Spinal cord (tissue), 10 donors: Measurements from ENCODE around the gene BOD1L1. TPM values are rescaled to one million over a fixed set of nuclear protein-coding genes. Genes with fewer than 3 reads are reported as not detected.

ENCODE experiments used
- DNase-seq, 6 donors: peaks; one replicate each; pipeline versions ENCODE4 v3.0.0 to v3.0.0-alpha.2; 2013 to 2015; ENCODE audit warnings: low spot score in 6 of 6, low read depth in 4 of 6
- H3K27ac ChIP-seq: one replicate; pipeline ENCODE4 v1.5.1; 2013; ENCODE audit warnings: low read depth, low read length, control low read depth
- H3K27me3 ChIP-seq: one replicate; pipeline ENCODE4 v1.6.1; 2013; ENCODE audit warnings: low read length; ENCODE audit not compliant: control insufficient read depth, insufficient read depth
- H3K36me3 ChIP-seq: one replicate; pipeline ENCODE4 v1.6.1; 2013; ENCODE audit warnings: low read length; ENCODE audit not compliant: control insufficient read depth, insufficient read depth
- H3K4me1 ChIP-seq: one replicate; pipeline ENCODE4 v1.6.1; 2013; ENCODE audit warnings: low read length; ENCODE audit not compliant: control insufficient read depth, insufficient read depth
- H3K4me3 ChIP-seq: one replicate; pipeline ENCODE4 v1.5.1; 2013; ENCODE audit warnings: low read depth, low read length, control low read depth
- H3K9me3 ChIP-seq: one replicate; pipeline ENCODE4 v1.6.1; 2013; ENCODE audit warnings: low read length; ENCODE audit not compliant: control insufficient read depth, insufficient read depth
- WGBS: methylation state at CpG from one replicate; pipeline ENCODE4 v1.1.5; 2013; ENCODE audit warnings: missing lambda C conversion rate; ENCODE audit not compliant: insufficient coverage; 5-methylcytosine and 5-hydroxymethylcytosine counted together
- polyA plus RNA-seq, 2 donors: library from polyadenylated mRNA; unstranded; fragments of 120-200 nt; gene quantifications; one replicate each; pipeline ENCODE4 v1.2.1, GENCODE V29; 2013; ENCODE audit not compliant: insufficient read length in 2 of 2
- small RNA-seq: library from RNA; depleted of rRNA; stranded (forward); fragments of <200 nt; gene quantifications from one replicate; pipeline ENCODE3, GENCODE V24; 2014; ENCODE audit warnings: low replicate concordance
- total RNA-seq, 2 donors: library from RNA; depleted of rRNA in 1 of 2; stranded (reverse); fragments of 120-200 nt in 1 of 2; fragments of >200 nt in 1 of 2; gene quantifications; one replicate each; pipeline versions ENCODE4 v1.2.3 to v1.2.4, GENCODE V29; 2013 to 2014
- donor health status: healthy.

The BOD1L1 gene
- total and polyA plus RNA-seq, 4 donors: 50.4 to 66.9 (median 52.6) TPM

DNA sequence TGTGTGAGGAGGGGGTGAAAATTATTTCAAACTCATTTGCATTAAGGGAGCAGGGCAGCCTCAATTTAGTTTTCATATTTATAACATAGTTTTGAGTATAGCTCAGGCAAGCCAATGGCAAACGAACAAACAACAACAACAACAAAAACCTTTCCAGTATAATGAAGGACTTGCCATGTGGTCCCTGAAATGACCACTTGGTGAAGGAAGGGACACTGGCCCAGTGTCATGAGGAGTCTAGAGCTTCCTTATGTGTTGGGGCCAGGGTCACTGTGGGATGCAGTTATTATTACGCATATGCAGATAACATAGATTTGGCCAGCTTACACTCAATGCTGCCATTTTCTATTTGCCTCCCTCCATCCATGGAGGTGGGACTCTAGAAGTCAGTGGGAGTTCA lies 106.5 kb downstream of the BOD1L1 start:
- H3K27ac ChIP-seq: no peak overlapping the region
- WGBS: no CpG with 5 or more reads among the region's 2 CpGs
- peaks cover 65% of the 10 kb centered on the region for H3K27me3 ChIP-seq
- H3K36me3 ChIP-seq: no peaks in the 10 kb centered on the region
- no peak for DNase-seq
- H3K9me3 ChIP-seq: peaks cover 10% of the 10 kb centered on the region
- H3K4me1 ChIP-seq: peaks cover 19% of the 10 kb centered on the region
- no peak overlapping the region for H3K4me3 ChIP-seq

Small RNAs within 50 kb of the gene (small RNA-seq; reads per million reads assigned to genes)
- 0.20 reads per million, percentile 6 among the genes with 10 or more reads in this experiment for gene MIR5091

Other genes with a start within 250 kb of the BOD1L1 start
- 10 to 100 TPM; 23.7 to 34.7 TPM for gene RAB28, start 143.4 kb downstream of the BOD1L1 start, total RNA-seq
- 10 to 100 TPM; 31.7 to 34.3 TPM for gene RAB28, start 143.4 kb downstream of the BOD1L1 start, polyA plus RNA-seq
- gene NKX3-2, start 83.2 kb downstream of the BOD1L1 start, total RNA-seq: under 1 TPM; 0.20 to 0.28 TPM
- under 1 TPM; 0.51 to 0.60 TPM for gene NKX3-2, start 83.2 kb downstream of the BOD1L1 start, polyA plus RNA-seq